K562 (cell line): ENCODE data around the gene APEX2. TPM values are rescaled to one million over a fixed set of nuclear protein-coding genes. Genes with fewer than 3 reads are reported as not detected.

Experiments
- ATAC-seq: fragments of 200-7000 bp; cut with Tn5 transposase; 3 replicates; pipeline ENCODE4 v1.9.1; 2020; ENCODE audit warnings: moderate library complexity
- BruUV-seq: library from RNA; stranded (reverse); fragments of 400-500 nt; replicated peaks from 2 replicates; lab custom pipeline; 2021; lab: Mats Ljungman, UMichigan
- CTCF ChIA-PET: fragments of 300-600 bp; formaldehyde crosslinking; extraction: SDS; loops from one replicate; lab custom pipeline; 2021; ENCODE audit warnings: low intra/inter-chr PET ratio; lab: Yijun Ruan, JAX
- POLR2A ChIA-PET: fragments of 300-600, 350-650 bp; sonication (Branson Sonifier 250); formaldehyde crosslinking; extraction: SDS; loops from one replicate; lab custom pipeline; 2021; ENCODE audit warnings: antibody characterized with exemption, inconsistent platforms; lab: Yijun Ruan, JAX
- DNase-seq, 4 experiments: peaks; one replicate each; pipeline versions ENCODE4 v3.0.0 to v3.0.0-alpha.2; 2011 to 2018; ENCODE audit warnings: low spot score in 3 of 4, mixed read lengths in 3 of 4; ENCODE audit errors: extremely low read depth in 1 of 4
- FAIRE-seq: peaks from 2 replicates; lab custom pipeline; 2011; peaks lifted over from hg19 to GRCh38; lab: Jason Lieb, UNC
- H2AFZ ChIP-seq: 2 replicates; pipeline ENCODE4 v1.6.0; 2011; ENCODE audit warnings: low read depth, low read length, control low read depth, inconsistent platforms
- H3K27ac ChIP-seq: fragments of 200-600 bp; 3 replicates; pipeline ENCODE4 v1.8.0; 2011; ENCODE audit warnings: low read depth, mild to moderate bottlenecking, control low read depth, inconsistent platforms, low read length, moderate library complexity, mixed read lengths; ENCODE audit errors: extremely low read depth
- H3K27me3 ChIP-seq, 2 experiments: fragments of 300-600 bp in 1 of 2; 2 replicates in 1 of 2; 3 replicates in 1 of 2; pipeline versions ENCODE4 v1.6.0 to v1.8.0; 2011; ENCODE audit warnings: inconsistent platforms in 2 of 2, low read length in 2 of 2, mild to moderate bottlenecking in 1 of 2, mixed read lengths in 1 of 2, moderate library complexity in 1 of 2; ENCODE audit not compliant: control insufficient read depth in 2 of 2, insufficient read depth in 2 of 2
- H3K36me3 ChIP-seq: fragments of 300-600 bp; 3 replicates; pipeline ENCODE4 v1.8.0; 2011; ENCODE audit warnings: mild to moderate bottlenecking, low read length, inconsistent platforms; ENCODE audit not compliant: control insufficient read depth, insufficient read depth
- H3K4me1 ChIP-seq, 2 experiments: fragments of 200-600 bp in 1 of 2; replicated peaks in 1 of 2; 2 replicates in 1 of 2; 3 replicates in 1 of 2; pipeline versions ENCODE4 v1.5.1 to v1.8.0; 2011; ENCODE audit warnings: inconsistent platforms in 2 of 2, low read length in 2 of 2, mild to moderate bottlenecking in 1 of 2, mixed read lengths in 1 of 2, moderate library complexity in 1 of 2; ENCODE audit not compliant: control insufficient read depth in 2 of 2, insufficient read depth in 2 of 2
- H3K4me2 ChIP-seq: 2 replicates; pipeline ENCODE4 v1.6.1; 2011; ENCODE audit warnings: low read length, control low read depth, inconsistent platforms, mixed read lengths; ENCODE audit not compliant: insufficient read depth
- H3K4me3 ChIP-seq: fragments of 200-600 bp; sonication (generic), shearing (Covaris generic); 2 replicates; pipeline ENCODE4 v1.5.1; 2016; ENCODE audit warnings: control low read depth, inconsistent platforms
- H3K79me2 ChIP-seq: fragments of 200-600 bp; 3 replicates; pipeline ENCODE4 v1.8.0; 2011; ENCODE audit warnings: low read length, inconsistent platforms; ENCODE audit not compliant: control insufficient read depth, insufficient read depth
- H3K9ac ChIP-seq, 2 experiments: 2 replicates each; pipeline versions ENCODE4 v1.6.0 to v1.6.1; 2011; ENCODE audit warnings: low read depth in 2 of 2, low read length in 2 of 2, control low read depth in 1 of 2, inconsistent platforms in 1 of 2, mild to moderate bottlenecking in 1 of 2, mixed read lengths in 1 of 2; ENCODE audit not compliant: insufficient read depth in 1 of 2
- H3K9me1 ChIP-seq: one replicate; pipeline ENCODE4 v1.6.0; 2011; ENCODE audit warnings: inconsistent platforms, mild to moderate bottlenecking, low read length, moderate library complexity; ENCODE audit not compliant: control insufficient read depth, insufficient read depth
- H3K9me3 ChIP-seq: replicated peaks from 2 replicates; pipeline ENCODE4 v1.5.1; 2011; ENCODE audit warnings: low read depth, low read length, inconsistent platforms; ENCODE audit not compliant: control insufficient read depth, insufficient read depth
- H4K20me1 ChIP-seq: replicated peaks from 2 replicates; pipeline ENCODE4 v1.6.1; 2011; ENCODE audit warnings: low read length, inconsistent platforms, mixed read lengths; ENCODE audit not compliant: control insufficient read depth, insufficient read depth
- EGR1 ChIP-seq: fragments of 450-650 bp; conservative IDR thresholded peaks from 2 replicates; pipeline ENCODE4 v1.6.1; 2017; ENCODE audit warnings: mild to moderate bottlenecking
- MCM2 ChIP-seq: fragments of 450-650 bp; IDR thresholded peaks from 2 replicates; pipeline ENCODE4 v1.6.1; 2017; ENCODE audit warnings: low read depth, mild to moderate bottlenecking
- THAP7 ChIP-seq: fragments of 250-450 bp; sonication (Bioruptor Pico); IDR thresholded peaks from 2 replicates; pipeline ENCODE4 v1.5.0; 2021
- ZC3H11A ChIP-seq: IDR thresholded peaks from 2 replicates; pipeline ENCODE4 v1.6.1; 2012; ENCODE audit warnings: low read depth, low read length, improper control_type of control experiment
- ZNF830 ChIP-seq: fragments of 250-450 bp; sonication (Bioruptor Pico); IDR thresholded peaks from 2 replicates; pipeline ENCODE4 v1.5.0; 2021; ENCODE audit warnings: mild to moderate bottlenecking
- in situ Hi-C: fragments of 300-500 bp; cut with MboI; formaldehyde crosslinking; loops from 4 replicates; pipeline ENCODE4 v1.15.0; 2018; ENCODE audit warnings: inconsistent platforms, mixed read lengths
- intact Hi-C: fragments of 100-400 bp; cut with micrococcal nuclease; formaldehyde crosslinking; loops from 2 replicates; pipeline ENCODE4 v1.14.2; 2022
- polyA plus RNA-seq, 8 experiments: library from polyadenylated mRNA; depleted of rRNA in 4 of 8; stranded (reverse) in 5 of 8; unstranded in 3 of 8; fragments of >200 nt; fragmentation: Nextera tagmentation in 2 of 8; fragmentation: Illumina TruSeq in 1 of 8; extraction: Ambion mirVana in 2 of 8; extraction: Trizol in 1 of 8; gene quantifications; 2 replicates each; pipeline versions ENCODE4 v1.2.1 to v1.2.3, GENCODE V29; 2011 to 2014; ENCODE audit warnings: inconsistent platforms in 1 of 8, missing spikeins in 1 of 8
- total RNA-seq, 7 experiments: library from RNA; depleted of rRNA in 6 of 7; stranded (reverse); fragments of >200 nt in 6 of 7; fragmentation: Illumina TruSeq in 2 of 7; extraction: Trizol in 2 of 7; gene quantifications; 2 replicates each; pipeline versions ENCODE4 v1.2.1 to v1.2.3, GENCODE V29; 2011 to 2021; ENCODE audit warnings: low replicate concordance in 1 of 7
- TF ChIP-seq, protein P1 (sequence below): fragments of 450-650 bp; IDR thresholded peaks from 2 replicates; pipeline ENCODE4 v1.7.1; 2018; ENCODE audit warnings: mild to moderate bottlenecking, low read depth; ENCODE audit not compliant: partially characterized antibody
- TF ChIP-seq, protein P2 (sequence below), 2 experiments: fragments of 450-650 bp in 1 of 2; sonication (generic) in 1 of 2; formaldehyde crosslinking in 1 of 2; IDR thresholded peaks; 2 replicates each; pipeline versions ENCODE4 v1.7.1 to v1.9.0; 2016 to 2022; ENCODE audit warnings: inconsistent platforms in 1 of 2, mild to moderate bottlenecking in 1 of 2, missing genetic modification reagents in 1 of 2

Gene APEX2
- total and polyA plus RNA-seq, 9 of the 15 experiments (the other 6 are each of a cell fraction or from before 2014, with no cell fraction given), result 9.4 to 34.2 (median 25.9) TPM

DNA sequence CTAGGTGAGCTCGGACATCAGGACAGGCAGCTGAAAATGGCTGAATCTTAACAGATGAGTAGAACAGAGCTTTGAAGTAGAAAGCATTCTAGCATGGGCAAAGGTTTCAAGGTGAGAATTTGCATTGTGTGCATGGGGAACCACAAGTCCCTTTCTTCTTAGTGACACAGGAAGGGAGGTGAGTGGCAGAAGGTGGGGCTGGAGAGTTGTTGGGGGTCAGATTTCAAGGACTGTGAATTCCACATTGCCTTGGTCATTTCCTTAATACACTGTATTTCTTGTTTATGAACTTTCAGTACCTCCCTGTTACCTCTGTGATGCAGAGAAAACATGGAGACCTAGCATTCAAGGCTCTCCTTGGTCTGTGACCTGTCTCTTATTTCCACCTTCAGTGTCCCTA is 4.1 kb downstream of the APEX2 start (continued):
- no peak for TF ChIP-seq THAP7
- TF ChIP-seq, all 486 proteins: peak for 0

- Histone ChIP-seq H3K9me1 (no peaks in the 10 kb centered on the region), H3K79me2 (peaks cover 24% of the 10 kb centered on the region), H3K4me2 (no peak overlapping the region), H3K36me3 (peaks cover 57% of the 10 kb centered on the region), H4K20me1 (no peaks in the 10 kb centered on the region), H3K4me1 (peaks cover 8% of the 10 kb centered on the region in 2 experiments; a peak in 4 of 5 replicates), H3K27me3 (no peaks in the 10 kb centered on the region), H3K4me3 (no peak overlapping the region), H3K9ac (no peak overlapping the region), H3K27ac (no peak overlapping the region), H2AFZ (no peak overlapping the region), H3K9me3 (no peaks in the 10 kb centered on the region)
- POLR2A ChIA-PET, result interaction anchor here (0.6 kb wide), 1 partner anchor 156 kb away, joined by 3 read pairs; no protein-coding TSS in a partner anchor
- BruUV-seq, result no TSS peak
- in situ Hi-C loops, result no loop called here
- CTCF ChIA-PET, result no interaction called here
- FAIRE-seq (no peak), DNase-seq (no peak), ATAC-seq (no peak)
- intact Hi-C loops, result loop anchor here (10.0 kb wide), 1 partner anchor 50 kb away; no protein-coding TSS in a partner anchor
- no peak for TF ChIP-seq ZC3H11A
- no peak for TF ChIP-seq MCM2
- TF ChIP-seq, protein P1, sequence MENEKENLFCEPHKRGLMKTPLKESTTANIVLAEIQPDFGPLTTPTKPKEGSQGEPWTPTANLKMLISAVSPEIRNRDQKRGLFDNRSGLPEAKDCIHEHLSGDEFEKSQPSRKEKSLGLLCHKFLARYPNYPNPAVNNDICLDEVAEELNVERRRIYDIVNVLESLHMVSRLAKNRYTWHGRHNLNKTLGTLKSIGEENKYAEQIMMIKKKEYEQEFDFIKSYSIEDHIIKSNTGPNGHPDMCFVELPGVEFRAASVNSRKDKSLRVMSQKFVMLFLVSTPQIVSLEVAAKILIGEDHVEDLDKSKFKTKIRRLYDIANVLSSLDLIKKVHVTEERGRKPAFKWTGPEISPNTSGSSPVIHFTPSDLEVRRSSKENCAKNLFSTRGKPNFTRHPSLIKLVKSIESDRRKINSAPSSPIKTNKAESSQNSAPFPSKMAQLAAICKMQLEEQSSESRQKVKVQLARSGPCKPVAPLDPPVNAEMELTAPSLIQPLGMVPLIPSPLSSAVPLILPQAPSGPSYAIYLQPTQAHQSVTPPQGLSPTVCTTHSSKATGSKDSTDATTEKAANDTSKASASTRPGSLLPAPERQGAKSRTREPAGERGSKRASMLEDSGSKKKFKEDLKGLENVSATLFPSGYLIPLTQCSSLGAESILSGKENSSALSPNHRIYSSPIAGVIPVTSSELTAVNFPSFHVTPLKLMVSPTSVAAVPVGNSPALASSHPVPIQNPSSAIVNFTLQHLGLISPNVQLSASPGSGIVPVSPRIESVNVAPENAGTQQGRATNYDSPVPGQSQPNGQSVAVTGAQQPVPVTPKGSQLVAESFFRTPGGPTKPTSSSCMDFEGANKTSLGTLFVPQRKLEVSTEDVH, result no peak
- TF ChIP-seq, protein P2, sequence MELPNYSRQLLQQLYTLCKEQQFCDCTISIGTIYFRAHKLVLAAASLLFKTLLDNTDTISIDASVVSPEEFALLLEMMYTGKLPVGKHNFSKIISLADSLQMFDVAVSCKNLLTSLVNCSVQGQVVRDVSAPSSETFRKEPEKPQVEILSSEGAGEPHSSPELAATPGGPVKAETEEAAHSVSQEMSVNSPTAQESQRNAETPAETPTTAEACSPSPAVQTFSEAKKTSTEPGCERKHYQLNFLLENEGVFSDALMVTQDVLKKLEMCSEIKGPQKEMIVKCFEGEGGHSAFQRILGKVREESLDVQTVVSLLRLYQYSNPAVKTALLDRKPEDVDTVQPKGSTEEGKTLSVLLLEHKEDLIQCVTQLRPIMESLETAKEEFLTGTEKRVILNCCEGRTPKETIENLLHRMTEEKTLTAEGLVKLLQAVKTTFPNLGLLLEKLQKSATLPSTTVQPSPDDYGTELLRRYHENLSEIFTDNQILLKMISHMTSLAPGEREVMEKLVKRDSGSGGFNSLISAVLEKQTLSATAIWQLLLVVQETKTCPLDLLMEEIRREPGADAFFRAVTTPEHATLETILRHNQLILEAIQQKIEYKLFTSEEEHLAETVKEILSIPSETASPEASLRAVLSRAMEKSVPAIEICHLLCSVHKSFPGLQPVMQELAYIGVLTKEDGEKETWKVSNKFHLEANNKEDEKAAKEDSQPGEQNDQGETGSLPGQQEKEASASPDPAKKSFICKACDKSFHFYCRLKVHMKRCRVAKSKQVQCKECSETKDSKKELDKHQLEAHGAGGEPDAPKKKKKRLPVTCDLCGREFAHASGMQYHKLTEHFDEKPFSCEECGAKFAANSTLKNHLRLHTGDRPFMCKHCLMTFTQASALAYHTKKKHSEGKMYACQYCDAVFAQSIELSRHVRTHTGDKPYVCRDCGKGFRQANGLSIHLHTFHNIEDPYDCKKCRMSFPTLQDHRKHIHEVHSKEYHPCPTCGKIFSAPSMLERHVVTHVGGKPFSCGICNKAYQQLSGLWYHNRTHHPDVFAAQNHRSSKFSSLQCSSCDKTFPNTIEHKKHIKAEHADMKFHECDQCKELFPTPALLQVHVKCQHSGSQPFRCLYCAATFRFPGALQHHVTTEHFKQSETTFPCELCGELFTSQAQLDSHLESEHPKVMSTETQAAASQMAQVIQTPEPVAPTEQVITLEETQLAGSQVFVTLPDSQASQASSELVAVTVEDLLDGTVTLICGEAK (IDR thresholded peaks at IDR 0.05), result no peak
- TF ChIP-seq, protein P2 (CRISPR knock-in tag; IDR thresholded peaks at IDR 0.05), result no peak
- no peak for TF ChIP-seq ZNF830 (CRISPR knock-in tag)
- no peak for TF ChIP-seq EGR1
Measured at GRCh38 chrX:55005256-55005655, 5.1 kb downstream of the APEX2 start.
